AML-193 (cell line): ENCODE measurements around the gene NUDT8.
A peak's percentile ranks its signal among the peaks of the same experiment; 100 is the strongest.

Source experiments
- DNase-seq, 2 experiments: peaks; one replicate each; lab custom pipeline; 2025; lab: John Stamatoyannopoulos, UW

Gene NUDT8, protein sequence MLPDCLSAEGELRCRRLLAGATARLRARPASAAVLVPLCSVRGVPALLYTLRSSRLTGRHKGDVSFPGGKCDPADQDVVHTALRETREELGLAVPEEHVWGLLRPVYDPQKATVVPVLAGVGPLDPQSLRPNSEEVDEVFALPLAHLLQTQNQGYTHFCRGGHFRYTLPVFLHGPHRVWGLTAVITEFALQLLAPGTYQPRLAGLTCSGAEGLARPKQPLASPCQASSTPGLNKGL

DNA sequence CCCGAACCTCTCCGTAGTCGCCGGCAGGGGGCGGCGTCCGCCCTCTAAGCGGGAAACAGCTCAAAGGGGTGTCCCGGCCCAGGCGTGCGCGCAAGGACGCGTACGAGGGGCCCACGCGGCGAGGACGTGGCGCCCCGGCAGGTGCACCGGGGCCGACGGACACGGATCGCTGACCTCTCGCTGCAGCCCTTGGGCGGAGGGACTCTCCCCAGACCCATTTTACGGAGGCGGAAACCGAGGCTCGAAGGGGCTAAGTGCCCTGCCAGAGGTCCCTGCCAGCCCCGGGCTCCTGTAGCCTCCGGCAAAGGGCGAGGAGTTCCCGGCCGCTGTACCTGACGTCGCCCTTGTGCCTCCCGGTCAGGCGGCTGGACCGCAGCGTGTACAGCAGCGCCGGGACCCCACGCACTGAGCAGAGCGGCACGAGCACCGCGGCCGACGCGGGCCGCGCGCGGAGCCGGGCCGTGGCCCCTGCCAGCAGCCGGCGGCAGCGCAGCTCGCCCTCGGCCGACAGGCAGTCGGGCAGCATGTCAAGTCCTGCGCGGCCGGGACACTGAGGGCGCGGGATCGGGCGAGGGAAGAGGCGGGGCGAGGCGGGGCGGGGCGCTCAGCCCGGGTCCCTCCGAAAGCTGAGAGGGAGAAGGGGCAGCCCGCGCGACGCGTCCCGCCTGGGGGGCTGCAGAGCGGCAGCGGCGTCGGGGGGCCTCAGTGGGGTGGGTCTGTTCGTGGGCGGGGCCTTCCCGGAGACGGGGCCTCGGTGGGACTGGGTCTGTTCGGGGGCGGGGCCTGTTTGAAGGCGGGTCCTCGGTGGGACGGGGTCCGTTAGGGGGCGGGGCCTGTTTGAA is at the start of gene NUDT8:
TSS of gene NUDT8 (minus strand) at position 552 of the 842 bp plus-strand sequence. CDS start at position 526, 26 bp downstream.
- peak; percentile 65 to 77 for DNase-seq

DNA sequence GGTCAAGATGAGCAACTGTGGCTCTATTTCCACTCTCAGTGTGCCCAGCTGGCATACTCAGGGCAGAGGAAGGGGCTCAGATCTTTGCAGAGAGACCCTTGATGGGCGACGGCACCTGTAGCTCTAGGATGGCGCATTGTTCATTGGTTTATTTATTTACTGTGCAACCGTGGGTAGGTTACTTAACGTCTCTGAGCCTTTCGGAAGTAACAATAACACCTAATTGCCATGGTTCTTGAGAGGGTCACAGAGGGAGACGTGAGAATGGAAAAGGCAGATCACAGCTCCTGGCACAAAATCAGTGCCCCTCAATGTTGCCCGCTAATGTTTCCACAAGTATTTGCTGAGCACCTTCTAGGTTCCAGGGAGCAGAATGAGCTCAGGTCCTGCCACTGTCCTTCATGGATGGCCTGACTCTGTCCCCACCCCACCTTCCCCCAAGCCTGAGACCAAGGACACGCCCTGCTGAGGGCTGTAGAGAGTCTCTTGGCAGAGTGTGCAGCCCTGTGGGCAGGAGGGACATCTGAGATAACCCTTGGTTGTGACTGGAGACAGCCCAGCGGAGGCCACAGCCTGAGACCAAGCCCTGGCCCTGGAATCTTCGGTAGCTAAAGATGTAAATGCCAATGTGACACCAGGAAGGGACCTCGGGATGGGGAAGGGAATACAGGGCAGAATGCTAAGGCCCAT is 45.5 kb upstream of the NUDT8 start:
- DNase-seq, result no peak

DNA sequence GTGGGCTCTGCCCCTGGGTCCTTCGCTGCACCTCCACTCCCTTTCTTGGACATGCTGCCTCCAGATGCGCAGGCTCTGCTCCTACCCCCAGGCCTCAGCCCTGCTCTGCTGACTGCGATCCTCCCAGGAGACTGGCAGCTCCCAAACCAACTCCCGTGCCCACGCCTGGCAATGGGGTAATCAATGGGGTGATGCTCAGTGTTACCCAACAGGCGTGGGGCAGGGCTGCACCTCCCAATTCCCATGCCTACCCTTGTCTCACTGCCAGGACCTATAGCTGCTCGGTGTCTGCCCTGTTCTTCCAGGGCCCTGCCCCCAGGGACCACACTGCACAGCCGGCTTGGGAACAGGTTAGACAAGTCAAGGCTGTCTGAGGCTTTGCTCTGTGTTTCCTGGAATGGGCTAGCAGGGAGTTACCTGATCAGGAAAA is 44.7 kb upstream of the NUDT8 start, which contains the start of gene ALDH3B2:
TSS of gene ALDH3B2 (minus strand) at position 182 of the 430 bp plus-strand sequence. CDS start 7,688 bp downstream, outside the sequence.
- no peak for DNase-seq

DNA sequence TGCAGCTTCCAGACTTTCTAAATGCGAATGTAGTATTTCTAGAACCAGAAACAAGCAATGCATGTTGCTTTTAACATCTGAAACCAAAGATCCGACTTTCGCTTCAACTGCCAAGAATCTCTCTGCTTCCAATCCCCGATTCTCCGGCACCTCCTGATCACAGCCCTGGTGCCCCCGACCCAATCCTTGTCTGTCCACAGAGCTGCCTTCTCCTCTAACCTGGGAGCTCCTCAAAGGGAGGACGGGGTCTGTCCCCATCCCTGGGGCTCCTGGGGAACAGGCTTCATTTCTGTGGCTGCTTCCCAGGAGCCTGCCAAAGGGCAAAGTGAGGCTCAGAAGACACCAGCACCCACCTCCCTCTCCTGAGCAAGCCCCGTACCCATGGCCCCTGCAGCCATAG is 44.2 kb upstream of the NUDT8 start:
- no peak for DNase-seq

- DNase-seq, result no peak
These were observed 43.6 kb upstream of the NUDT8 start for GRCh38 chr11:67673358-67673757.

DNA sequence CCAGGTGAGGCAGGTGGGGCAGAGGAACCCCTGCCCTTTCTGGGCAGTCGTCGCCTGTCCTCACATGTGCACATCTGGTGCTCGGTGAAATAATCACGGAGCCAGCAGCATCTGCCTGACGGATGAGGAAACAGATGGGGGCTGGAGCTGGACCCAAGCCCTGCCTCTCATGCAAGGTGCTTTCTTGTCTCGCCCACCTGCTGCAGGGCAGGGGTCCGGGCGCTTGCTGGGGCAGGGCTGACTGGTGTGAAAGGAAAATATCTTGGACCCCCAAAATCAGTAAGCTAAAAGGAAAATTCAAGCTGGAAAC is 41.4 kb upstream of the NUDT8 start:
- no peak for DNase-seq

DNA sequence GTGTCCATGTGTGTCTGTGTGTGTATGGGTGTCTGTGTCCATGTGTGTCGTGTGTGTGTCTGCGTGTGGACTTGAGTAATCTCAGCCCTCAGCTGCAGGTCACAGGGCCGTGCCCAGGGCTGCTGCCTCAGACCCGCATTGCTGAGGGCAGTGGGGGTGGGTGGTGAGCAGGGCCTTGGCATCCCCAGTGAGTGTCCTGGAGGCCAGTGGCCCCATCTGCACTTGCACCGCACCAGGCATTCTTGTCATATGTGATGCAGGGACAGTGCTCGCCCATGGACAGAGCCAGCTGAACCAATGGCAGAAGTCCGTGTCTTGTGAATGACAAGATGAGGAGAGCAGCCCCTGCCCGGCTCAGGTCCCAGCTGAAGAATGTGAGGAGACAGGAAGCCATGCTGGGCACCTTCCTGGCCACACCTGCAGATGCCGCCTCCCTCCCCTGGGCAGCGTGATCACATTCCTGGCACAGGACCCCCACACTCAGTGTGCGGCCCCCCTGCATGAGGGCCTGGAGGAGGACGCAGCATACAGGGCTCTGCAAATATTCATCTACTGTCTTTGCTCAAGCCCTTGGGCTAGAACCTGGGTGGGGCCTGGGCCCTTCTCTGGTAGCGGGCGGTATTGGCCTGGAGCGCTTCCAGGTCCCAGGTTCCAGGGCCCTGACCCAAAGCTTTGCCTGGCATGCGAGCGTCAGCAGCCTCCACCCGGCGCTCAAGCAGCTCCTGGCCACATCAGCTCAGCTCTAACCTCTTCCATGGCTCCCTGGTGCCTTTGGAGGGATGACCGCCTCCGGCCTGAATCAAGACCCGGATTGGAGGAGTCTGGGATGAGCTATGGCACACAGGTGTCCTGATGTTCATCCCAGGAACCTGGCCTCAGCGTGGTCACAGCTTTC is 40.8 kb upstream of the NUDT8 start:
- no peak for DNase-seq

- no peak for DNase-seq
These were observed 38.4 kb upstream of the NUDT8 start for GRCh38 chr11:67668192-67668551.

DNA sequence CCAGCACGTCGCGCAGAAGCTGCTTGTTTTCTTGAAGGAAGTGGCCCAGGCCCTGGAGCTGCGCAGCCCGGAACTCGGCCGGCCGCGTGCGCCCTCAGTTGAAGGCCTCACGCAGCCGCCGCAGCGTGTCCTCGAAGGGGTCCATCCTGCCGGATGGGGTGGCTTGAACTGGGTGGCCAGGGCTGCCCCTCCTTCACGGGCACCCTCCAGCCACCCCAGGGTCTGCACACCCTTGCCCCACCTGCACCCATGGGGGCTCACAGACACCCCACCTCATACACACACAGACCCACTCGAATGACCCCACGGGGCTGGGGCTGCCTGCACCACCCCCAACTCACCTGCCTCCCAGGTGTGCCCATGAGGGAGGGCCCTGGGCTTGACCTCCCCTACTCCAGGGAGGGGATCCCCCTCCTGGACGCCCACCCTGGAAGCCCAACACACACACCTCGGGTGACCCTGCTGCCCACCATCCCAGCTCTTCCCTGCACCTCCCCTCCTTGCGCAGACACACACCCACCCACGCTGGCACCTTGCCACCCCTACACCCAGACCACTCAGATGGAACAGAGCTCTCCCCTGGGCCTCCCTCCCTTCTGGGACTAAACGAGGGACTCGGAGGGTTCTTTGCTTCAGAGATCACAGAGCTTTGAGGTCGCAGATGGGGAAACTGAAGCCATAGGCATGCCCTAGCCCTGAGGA is 37.9 kb upstream of the NUDT8 start:
- DNase-seq, result no peak

DNA sequence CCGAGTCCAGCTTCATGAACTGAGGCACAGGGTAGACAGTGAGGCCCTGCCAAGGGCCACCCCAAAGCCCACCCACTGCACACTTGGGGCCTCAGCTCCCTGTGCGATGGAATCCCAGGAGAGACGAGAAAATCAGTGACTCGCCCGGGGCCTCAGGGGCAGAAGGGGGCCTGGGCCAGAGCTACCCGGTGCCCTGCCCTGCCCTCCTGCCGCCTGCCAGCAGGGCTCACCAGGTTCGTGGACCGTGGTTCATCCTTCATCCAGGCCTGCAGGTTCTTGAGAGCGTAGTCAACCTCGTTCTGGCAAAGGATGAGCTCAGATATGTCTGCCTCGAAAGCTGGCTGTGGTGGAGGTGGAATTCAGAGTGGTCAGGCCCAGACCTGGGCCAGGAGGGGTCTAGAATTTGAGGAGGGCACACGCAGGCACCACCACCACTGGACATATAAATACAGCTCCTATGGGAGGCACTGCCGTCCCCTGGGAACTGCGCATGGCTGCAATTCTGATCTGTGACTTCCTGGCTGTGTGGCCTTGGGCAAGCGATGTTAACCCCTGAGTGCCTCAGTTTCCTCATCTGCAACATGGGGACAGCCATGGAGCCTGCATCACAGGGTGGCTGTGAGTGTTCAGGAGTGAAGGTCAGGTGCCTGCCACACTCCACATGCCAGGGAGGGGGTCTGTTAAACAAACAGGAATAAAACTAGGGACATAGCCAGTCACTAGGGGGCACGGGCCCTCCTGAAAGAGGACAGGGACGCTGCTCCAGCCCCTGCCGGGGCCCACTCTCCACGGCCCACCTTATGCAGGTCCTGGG is 37.1 kb upstream of the NUDT8 start:
- DNase-seq, result no peak

DNA sequence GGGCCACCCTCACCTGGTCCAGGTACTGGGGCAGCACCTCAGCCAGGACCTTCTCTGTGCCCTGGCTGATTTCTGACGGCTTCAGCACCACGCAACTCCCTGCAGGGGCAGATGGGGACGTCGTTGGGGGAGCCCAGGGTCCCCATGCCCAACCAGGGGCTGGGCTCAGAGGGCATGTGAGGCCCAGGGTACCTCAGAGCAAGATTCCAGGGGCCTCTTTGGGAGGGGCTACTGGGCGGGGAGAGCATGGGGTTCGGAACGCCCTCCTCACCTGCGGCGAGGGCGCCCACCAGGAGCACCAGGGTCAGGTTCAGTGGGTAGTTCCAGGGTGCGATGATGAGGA is 36.5 kb upstream of the NUDT8 start:
- DNase-seq, result no peak

- peak in 1 of 2 experiments; percentile 6 for DNase-seq
These were observed 36.0 kb upstream of the NUDT8 start for GRCh38 chr11:67665541-67666302.

GRCh38 chr11:67664696-67665540 is 35.2 kb upstream of the NUDT8 start:
- no peak for DNase-seq

DNA sequence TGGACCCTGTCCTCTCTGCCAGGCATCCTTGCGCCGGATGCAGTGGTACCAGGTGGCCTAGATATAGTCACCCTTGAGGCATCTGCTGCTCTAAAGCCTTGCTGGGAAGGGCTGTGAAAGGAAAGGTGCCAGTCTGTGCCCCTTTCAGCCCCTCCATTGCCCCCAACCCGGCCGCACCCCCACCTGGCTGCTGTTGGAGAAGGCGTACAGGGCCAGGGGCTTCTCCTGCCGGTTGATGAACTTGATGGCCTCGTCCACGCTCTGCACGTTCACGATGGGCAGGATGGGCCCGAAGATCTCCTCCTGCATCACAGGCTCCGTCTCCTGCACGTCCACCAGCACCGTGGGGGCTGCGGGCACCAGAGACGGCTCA is 34.5 kb upstream of the NUDT8 start:
- DNase-seq, result no peak

DNA sequence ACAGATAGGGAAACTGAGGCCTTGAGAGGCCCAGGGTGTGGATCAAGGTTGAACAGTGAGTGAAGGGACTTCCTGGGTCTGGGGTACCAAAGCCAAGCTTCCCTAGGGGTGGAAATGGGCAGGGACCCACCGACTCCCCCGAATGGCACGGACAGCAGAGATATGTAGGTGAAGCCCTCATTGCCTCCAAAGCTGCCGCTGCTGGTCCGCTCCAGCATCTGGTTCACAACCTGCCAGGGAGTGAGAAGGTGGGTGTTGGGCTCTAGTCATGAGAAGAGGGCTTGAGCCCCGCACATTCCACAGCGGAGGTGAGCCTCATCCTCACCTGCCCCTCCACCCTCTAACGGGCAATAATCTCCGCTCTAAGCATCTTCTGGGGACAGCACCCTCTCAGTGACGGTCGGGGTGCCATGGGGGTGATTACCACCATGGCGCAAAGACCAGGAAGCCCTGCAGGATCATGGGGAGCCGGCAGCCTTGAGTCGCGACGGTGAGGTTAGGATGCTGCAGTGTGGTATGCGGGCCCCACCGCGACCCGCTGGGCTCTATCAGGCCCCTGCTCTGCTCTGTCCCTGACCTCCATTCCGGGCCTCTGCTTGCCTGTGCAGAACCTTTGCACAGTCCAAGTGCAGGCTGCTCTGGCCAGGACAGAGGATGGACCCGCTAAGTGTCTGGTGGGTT is 33.9 kb upstream of the NUDT8 start:
- DNase-seq, result no peak

DNA sequence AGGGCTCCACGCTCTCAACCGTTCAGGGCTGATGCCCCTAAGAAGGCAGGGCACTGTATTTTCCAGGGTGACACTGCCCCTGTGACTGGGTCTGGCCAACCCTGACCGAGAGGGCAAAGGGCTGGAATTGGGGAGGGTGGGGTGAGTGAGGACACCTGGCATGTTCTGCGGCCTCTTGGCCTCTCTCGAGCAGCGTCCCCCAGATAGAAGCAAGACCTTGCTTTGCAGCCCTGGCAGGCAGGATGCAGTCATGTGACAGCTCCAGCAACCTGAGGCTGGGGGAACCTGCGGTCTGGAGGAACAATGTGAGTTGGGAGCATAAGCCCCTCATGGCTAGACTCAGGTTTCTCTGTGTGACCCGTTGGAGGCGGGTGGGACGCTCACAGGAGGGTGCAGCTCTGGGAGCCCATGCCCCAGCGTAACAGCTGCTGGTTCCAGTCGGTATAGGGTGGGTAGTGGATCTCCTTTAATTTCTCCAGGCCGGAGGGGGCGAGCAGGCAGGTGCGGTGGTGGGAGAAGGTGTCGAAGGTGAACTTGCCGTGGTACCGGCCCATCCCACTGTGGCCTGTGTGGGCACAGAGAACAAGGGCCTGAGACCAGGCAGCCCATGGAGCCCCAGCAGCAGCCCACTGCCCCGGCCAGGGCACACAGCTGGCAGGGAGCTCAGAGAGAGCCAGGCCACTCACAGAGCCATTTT is 33.2 kb upstream of the NUDT8 start:
- DNase-seq, result no peak

GRCh38 chr11:67662142-67662834 is 32.6 kb upstream of the NUDT8 start:
- no peak for DNase-seq
